GM13977 (cell line): Measurements from ENCODE around the gene TGFBR1.

Experiments used
- DNase-seq: peaks from one replicate; pipeline ENCODE4 v3.0.0; 2012; ENCODE audit warnings: low spot score
- CTCF ChIP-seq: IDR thresholded peaks from 2 replicates; pipeline ENCODE4 v1.5.1; 2012; ENCODE audit warnings: mild to moderate bottlenecking, control low read depth; ENCODE audit not compliant: insufficient read depth; ENCODE audit errors: extremely low read depth, missing control alignments
- in situ Hi-C: fragments of 300-500 bp; cut with MboI; formaldehyde crosslinking; loops from one replicate; pipeline ENCODE4 v1.12.0; 2022; ENCODE audit warnings: low sequenced_read_pairs, low pct_unique_long_range_greater_than_20kb, mixed read lengths, inconsistent platforms; ENCODE audit not compliant: unreplicated experiment

The TGFBR1 gene

DNA sequence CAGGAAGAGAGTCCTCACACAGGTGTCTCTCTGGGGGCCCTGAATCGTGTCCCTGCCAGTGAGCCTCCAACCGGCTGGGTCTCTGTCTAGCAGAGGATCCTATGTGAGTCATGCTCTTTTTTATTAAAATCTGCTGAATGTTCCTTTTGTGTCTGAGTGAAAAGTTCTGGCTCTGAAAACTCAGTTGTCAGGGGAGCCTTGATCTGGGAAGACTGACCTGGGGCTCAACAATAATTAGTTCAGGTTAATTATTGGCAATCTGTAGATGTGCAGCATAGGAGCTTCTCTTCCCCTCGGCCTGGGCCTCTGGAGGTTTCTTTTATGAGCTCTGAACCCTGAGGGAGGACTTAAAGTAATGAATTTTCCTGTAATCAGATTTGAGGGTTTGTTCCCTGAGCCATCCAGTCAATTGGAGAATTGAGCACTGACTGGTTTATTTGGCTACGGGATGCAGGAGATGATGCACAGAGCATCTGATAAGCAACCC, 71.7 kb downstream of the TGFBR1 start:
- TF ChIP-seq CTCF = no peak
- DNase-seq = no peak
- in situ Hi-C loops = loop anchor here (25.0 kb wide), 3 partner anchors 636 to 1036 kb away; partner anchors contain the start of gene NR4A3

- TF ChIP-seq CTCF = no peak
- in situ Hi-C loops = loop anchor here (25.0 kb wide), 3 partner anchors 635 to 1035 kb away; partner anchors contain the start of gene NR4A3
- no peak for DNase-seq
These were observed 72.9 kb downstream of the TGFBR1 start for GRCh38 chr9:99177576-99178366.

GRCh38 chr9:99178912-99179872, 74.3 kb downstream of the TGFBR1 start:
- no peak for DNase-seq
- no peak for TF ChIP-seq CTCF
- in situ Hi-C loops = loop anchor here (25.0 kb wide), 3 partner anchors 633 to 1033 kb away; partner anchors contain the start of gene NR4A3

GRCh38 chr9:99180199-99180598, 75.3 kb downstream of the TGFBR1 start:
- in situ Hi-C loops = loop anchor here (25.0 kb wide), 3 partner anchors 632 to 1032 kb away; partner anchors contain the start of gene NR4A3
- peak; percentile 57 for DNase-seq
- TF ChIP-seq CTCF = no peak

DNA sequence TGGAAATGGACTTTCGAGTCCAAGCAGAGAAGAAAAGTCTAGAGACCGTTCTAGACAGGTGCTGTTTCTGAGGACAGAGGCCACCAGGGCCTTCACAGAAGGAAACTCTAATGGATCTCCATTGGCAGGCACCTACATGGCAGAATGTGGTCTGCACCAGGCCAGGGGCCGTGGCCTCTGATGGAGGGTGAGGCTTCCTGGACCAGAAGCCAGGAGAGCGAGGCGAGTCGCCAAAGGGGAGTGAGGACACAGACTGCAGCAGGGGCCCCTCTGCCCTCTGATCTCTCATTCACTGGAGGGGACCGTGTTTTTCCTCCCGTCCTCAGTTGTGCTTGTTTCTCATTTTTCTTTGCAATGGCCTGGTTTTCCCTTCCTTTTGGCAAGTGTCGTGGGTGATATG, 75.7 kb downstream of the TGFBR1 start:
- in situ Hi-C loops = loop anchor here (25.0 kb wide), 3 partner anchors 632 to 1032 kb away; partner anchors contain the start of gene NR4A3
- TF ChIP-seq CTCF = no peak
- DNase-seq = no peak

GRCh38 chr9:99181206-99181605, 76.3 kb downstream of the TGFBR1 start:
- no peak for DNase-seq
- in situ Hi-C loops = loop anchor here (25.0 kb wide), 3 partner anchors 631 to 1031 kb away; partner anchors contain the start of gene NR4A3
- no peak for TF ChIP-seq CTCF
